A673 (cell line): Measurements from ENCODE around the gene SLC25A45. TPM values are rescaled to one million over a fixed set of nuclear protein-coding genes. Genes with fewer than 3 reads are reported as not detected.
A peak's percentile ranks its signal among the peaks of the same experiment; 100 is the strongest.

Experiments
- BruUV-seq: library from RNA; stranded (reverse); fragments of 400-500 nt; replicated peaks from 2 replicates; lab custom pipeline; 2021; lab: Mats Ljungman, UMichigan
- CTCF ChIA-PET: fragments of 300-600 bp; sonication (Branson Sonifier 250); formaldehyde crosslinking; loops from one replicate; lab custom pipeline; 2022; ENCODE audit warnings: antibody characterized with exemption; lab: Charles Lee
- POLR2A ChIA-PET: fragments of 300-600 bp; sonication (Branson Sonifier 250); formaldehyde crosslinking; loops from one replicate; lab custom pipeline; 2022; ENCODE audit warnings: antibody characterized with exemption; ENCODE audit not compliant: low non-redundant PET; lab: Charles Lee
- DNase-seq: peaks from one replicate; pipeline ENCODE4 v3.0.0-alpha.2; 2015; ENCODE audit warnings: low spot score
- H3K27ac ChIP-seq: fragments of 200-600 bp; sonication (generic); 2 replicates; pipeline ENCODE4 v1.5.1; 2016; ENCODE audit warnings: mixed run types, low read depth, mild to moderate bottlenecking, mixed read lengths, antibody characterized with exemption, low read length; ENCODE audit not compliant: poor library complexity, severe bottlenecking
- H3K27me3 ChIP-seq: fragments of 200-600 bp; sonication (generic); replicated peaks from 2 replicates; pipeline ENCODE4 v1.6.1; 2017; ENCODE audit warnings: mixed run types, low read depth, mild to moderate bottlenecking, mixed read lengths, antibody characterized with exemption, low read length; ENCODE audit not compliant: insufficient read depth, poor library complexity
- H3K36me3 ChIP-seq: fragments of 200-600 bp; sonication (generic); 2 replicates; pipeline ENCODE4 v1.6.1; 2016; ENCODE audit warnings: mixed run types, mild to moderate bottlenecking, mixed read lengths, antibody characterized with exemption, low read length; ENCODE audit not compliant: insufficient read depth, poor library complexity, severe bottlenecking
- H3K4me1 ChIP-seq: fragments of 200-600 bp; sonication (generic); 2 replicates; pipeline ENCODE4 v1.6.1; 2017; ENCODE audit warnings: mixed run types, mild to moderate bottlenecking, mixed read lengths, antibody characterized with exemption, low read length; ENCODE audit not compliant: insufficient read depth, poor library complexity, severe bottlenecking
- H3K4me3 ChIP-seq: fragments of 200-600 bp; sonication (generic); 2 replicates; pipeline ENCODE4 v1.5.1; 2016; ENCODE audit warnings: low read depth, mixed run types, mild to moderate bottlenecking, mixed read lengths, low read length; ENCODE audit not compliant: poor library complexity, severe bottlenecking
- H3K9me3 ChIP-seq: fragments of 200-600 bp; sonication (generic); 2 replicates; pipeline ENCODE4 v1.6.1; 2016; ENCODE audit warnings: mixed run types, low read depth, mild to moderate bottlenecking, mixed read lengths, antibody characterized with exemption, low read length; ENCODE audit not compliant: poor library complexity, severe bottlenecking
- CTCF ChIP-seq: fragments of 300-800, 200-600 bp; sonication (generic); conservative IDR thresholded peaks from 2 replicates; pipeline ENCODE4 v1.5.1; 2017; ENCODE audit warnings: low read depth, mild to moderate bottlenecking, antibody characterized with exemption, low read length, moderate library complexity, mixed read lengths
- EZH2 ChIP-seq: fragments of 200-600 bp; sonication (generic); IDR thresholded peaks from 2 replicates; pipeline ENCODE4 v1.6.1; 2017; ENCODE audit warnings: borderline replicate concordance, low read depth, mild to moderate bottlenecking, mixed read lengths, antibody characterized with exemption, low read length; ENCODE audit not compliant: poor library complexity, severe bottlenecking
- intact Hi-C: fragments of 100-400 bp; cut with micrococcal nuclease; formaldehyde crosslinking; loops from one replicate; pipeline ENCODE4 v1.10.0; 2022; ENCODE audit not compliant: unreplicated experiment
- total RNA-seq: library from RNA; stranded (reverse); gene quantifications from 2 replicates; pipeline ENCODE4 v1.2.3, GENCODE V29; 2021

The SLC25A45 gene
- total RNA-seq, 1 experiment from 2014 or later: 5.3 TPM

- Histone ChIP-seq H3K27me3 (no peaks in the 10 kb centered on the region), H3K4me1 (no peaks in the 10 kb centered on the region), H3K36me3 (peaks cover 4% of the 10 kb centered on the region), H3K9me3 (no peaks in the 10 kb centered on the region), H3K27ac (no peak overlapping the region), H3K4me3 (no peak overlapping the region)
- POLR2A ChIA-PET: no interaction called here
- no TSS peak for BruUV-seq
- intact Hi-C loops: no loop called here
- CTCF ChIA-PET: no interaction called here
- no peak for DNase-seq
- no peak for TF ChIP-seq CTCF
- no peak for TF ChIP-seq EZH2
These were observed 24.5 kb downstream of the SLC25A45 start for GRCh38 chr11:65357856-65358356.

- Histone ChIP-seq H3K9me3 (no peaks in the 10 kb centered on the region), H3K27ac (no peak overlapping the region), H3K27me3 (no peaks in the 10 kb centered on the region), H3K36me3 (peaks cover 18% of the 10 kb centered on the region), H3K4me3 (no peak overlapping the region), H3K4me1 (no peaks in the 10 kb centered on the region)
- intact Hi-C loops: no loop called here
- ChIA-PET CTCF (interaction anchor here (0.5 kb wide), 1 partner anchor 100 kb away, joined by 4 read pairs; no protein-coding TSS in a partner anchor), POLR2A (no interaction called here)
- DNase-seq: no peak
- TF ChIP-seq EZH2 (no peak), CTCF (no peak)
- no TSS peak for BruUV-seq
These were observed 26.0 kb downstream of the SLC25A45 start for GRCh38 chr11:65356394-65356972.

- Histone ChIP-seq H3K4me3 (peak overlapping the region; percentile 71), H3K9me3 (no peaks in the 10 kb centered on the region), H3K27ac (no peak overlapping the region), H3K27me3 (no peaks in the 10 kb centered on the region), H3K4me1 (no peaks in the 10 kb centered on the region), H3K36me3 (peaks cover 24% of the 10 kb centered on the region)
- BruUV-seq: no TSS peak
- peak; percentile 39 for DNase-seq
- CTCF ChIA-PET: interaction anchor here (0.5 kb wide), 1 partner anchor 100 kb away, joined by 4 read pairs; no protein-coding TSS in a partner anchor
- POLR2A ChIA-PET: no interaction called here
- intact Hi-C loops: no loop called here
- TF ChIP-seq EZH2: no peak
- no peak for TF ChIP-seq CTCF
These were observed 26.6 kb downstream of the SLC25A45 start for GRCh38 chr11:65355776-65356393.
